ENCODE measurements around the gene VIL1.

DNA sequence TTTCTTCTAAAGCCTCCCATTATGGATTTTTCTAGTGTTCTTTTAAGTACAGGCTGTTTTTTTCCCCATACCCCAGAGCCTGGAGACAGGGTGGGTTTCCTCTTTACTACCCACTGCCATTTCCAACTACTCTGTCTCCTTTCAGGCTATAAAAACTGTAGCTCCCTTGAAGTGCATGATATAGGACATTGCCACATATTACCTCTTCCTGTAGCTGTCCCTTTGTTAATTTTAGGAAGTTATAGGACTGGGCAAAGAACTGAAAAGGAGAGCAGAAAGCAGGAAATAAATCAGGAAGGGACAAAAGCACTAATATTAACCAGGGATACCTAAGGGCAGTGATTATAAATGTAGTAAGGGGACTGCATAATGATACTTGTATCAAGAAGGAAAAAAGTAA lies 54.1 kb downstream of the VIL1 start:
- TF ChIP-seq, protein P1, sequence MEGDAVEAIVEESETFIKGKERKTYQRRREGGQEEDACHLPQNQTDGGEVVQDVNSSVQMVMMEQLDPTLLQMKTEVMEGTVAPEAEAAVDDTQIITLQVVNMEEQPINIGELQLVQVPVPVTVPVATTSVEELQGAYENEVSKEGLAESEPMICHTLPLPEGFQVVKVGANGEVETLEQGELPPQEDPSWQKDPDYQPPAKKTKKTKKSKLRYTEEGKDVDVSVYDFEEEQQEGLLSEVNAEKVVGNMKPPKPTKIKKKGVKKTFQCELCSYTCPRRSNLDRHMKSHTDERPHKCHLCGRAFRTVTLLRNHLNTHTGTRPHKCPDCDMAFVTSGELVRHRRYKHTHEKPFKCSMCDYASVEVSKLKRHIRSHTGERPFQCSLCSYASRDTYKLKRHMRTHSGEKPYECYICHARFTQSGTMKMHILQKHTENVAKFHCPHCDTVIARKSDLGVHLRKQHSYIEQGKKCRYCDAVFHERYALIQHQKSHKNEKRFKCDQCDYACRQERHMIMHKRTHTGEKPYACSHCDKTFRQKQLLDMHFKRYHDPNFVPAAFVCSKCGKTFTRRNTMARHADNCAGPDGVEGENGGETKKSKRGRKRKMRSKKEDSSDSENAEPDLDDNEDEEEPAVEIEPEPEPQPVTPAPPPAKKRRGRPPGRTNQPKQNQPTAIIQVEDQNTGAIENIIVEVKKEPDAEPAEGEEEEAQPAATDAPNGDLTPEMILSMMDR (IDR thresholded peaks at IDR 0.05) = no peak
- no peak for TF ChIP-seq POLR2A (IDR thresholded peaks at IDR 0.05)
